Stimulated activated CD4-positive, alpha-beta T cell treated with anti-CD3 and anti-CD28 coated beads, Interleukin-1b, Interleukin-23, amount 100 ng/mL, for 24 hours (primary cell): ENCODE results near the gene COL19A1.

Experiments used
- DNase-seq, 4 experiments: peaks; one replicate each; pipeline ENCODE4 v3.0.0-alpha.2; 2020; ENCODE audit warnings: low read depth in 4 of 4, low spot score in 1 of 4

COL19A1 gene

GRCh38 chr6:70051197-70052124 is 185.1 kb downstream of the COL19A1 start:
- no peak for DNase-seq

GRCh38 chr6:70059039-70059719 is 192.8 kb downstream of the COL19A1 start:
- no peak for DNase-seq

DNA sequence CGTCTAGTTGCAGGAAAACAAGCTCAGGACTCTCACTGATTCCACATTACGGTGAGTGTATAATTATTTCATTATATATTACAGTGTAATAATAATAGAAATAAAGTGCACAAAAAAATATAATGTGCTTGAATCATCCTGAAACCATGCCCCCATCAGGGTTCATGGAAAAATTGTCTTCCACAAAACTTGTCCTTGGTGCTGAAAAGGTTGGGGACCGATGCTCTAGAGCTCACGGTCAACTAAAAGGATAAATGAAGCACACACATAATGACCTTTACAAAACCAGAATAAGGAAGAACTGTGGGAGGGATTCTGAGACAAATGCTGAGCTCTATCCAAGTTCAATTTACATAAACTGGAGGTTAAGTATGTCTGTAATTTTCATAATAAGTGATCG is 194.3 kb downstream of the COL19A1 start:
- DNase-seq = no peak

- DNase-seq = no peak
Measured at GRCh38 chr6:70061546-70061945, 195.2 kb downstream of the COL19A1 start.

DNA sequence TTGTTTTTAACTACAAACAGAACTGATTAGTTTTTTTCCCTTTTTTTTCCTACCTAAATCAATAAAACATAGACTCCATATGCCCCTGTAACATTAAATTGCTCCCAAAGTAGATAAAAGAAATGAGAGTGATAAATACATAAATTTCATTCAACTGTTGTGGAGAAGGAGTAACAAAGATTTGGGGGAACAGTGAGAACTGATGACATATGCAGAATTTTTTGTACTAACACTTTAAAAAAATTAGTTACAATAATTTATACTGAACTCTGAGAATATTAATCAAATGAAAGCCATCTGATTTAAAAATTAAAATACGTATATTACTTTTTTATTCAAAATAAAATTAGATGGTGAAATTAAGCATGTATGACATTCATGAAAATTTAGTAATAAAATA is 195.7 kb downstream of the COL19A1 start:
- no peak for DNase-seq

- no peak for DNase-seq
Measured at GRCh38 chr6:70072540-70073179, 206.3 kb downstream of the COL19A1 start.

- DNase-seq = no peak
Measured at GRCh38 chr6:70073637-70074036, 207.3 kb downstream of the COL19A1 start.

DNA sequence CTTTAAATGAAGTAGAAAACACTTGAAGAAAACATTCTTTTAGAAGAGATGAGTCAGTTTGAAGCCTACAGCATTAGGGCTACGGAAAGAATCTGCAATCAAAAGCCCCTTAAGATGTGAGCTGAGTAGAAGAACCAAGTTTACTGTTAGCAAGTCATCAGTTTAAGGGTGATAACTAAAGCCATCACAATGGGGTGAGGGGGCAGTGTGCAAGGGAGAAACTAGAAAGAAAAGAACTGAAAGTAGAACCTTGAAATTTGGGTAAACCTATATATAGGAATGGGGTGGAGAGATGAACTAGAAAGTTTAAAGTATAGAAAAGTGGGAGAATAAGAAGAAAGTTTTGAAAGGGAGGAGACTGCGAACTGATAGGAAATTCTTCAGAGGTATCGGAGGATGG is 212.9 kb downstream of the COL19A1 start:
- no peak for DNase-seq

DNA sequence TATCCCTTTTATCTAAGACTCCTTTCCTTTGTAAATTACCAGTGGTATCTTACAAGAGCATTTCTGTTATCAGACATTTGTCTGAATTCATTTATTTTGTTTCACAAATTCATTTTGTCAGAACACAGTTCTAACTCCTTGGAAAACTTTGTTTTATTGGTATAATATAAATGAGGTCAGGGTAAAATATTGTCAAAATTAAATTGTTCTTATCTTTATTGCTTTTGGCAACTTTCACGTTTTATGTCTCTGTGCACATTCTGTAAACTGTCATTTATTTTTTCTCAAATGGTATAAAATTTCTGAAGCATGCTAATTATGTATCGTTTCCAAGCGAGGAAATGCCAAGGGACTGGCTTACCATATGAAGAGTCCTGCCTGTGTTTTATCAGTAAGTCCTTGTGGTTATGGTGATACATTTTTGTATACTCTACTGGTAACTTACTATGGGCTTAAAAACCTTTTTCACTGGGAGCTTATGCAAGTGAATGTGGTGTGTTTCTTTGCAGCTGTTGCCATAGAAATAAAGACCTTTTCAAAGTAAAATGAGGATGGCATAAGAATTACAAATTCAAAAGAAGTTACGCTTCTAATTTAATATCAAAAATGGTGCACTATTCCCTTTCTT is 214.2 kb downstream of the COL19A1 start:
- DNase-seq = no peak

DNA sequence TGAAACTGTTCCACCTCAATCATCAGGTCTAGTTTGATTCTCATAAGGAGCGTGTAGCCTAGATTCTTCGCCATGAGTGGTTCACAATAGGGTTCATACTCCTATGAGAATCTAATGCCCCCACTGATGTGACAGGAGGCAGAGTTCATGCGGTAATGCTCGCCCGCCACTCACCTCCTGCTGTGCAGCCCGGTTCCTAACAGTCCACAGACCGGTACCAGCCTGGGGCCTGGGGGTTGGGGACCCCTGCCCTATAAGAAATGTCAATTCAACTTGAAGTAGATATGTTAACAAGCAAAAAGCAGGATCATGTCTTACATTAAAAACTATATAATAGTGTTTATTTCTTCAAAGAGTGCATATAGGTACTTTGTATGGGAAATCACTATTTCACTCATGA is 216.5 kb downstream of the COL19A1 start:
- DNase-seq = no peak

- no peak for DNase-seq
Measured at GRCh38 chr6:70086806-70087205, 220.4 kb downstream of the COL19A1 start.

DNA sequence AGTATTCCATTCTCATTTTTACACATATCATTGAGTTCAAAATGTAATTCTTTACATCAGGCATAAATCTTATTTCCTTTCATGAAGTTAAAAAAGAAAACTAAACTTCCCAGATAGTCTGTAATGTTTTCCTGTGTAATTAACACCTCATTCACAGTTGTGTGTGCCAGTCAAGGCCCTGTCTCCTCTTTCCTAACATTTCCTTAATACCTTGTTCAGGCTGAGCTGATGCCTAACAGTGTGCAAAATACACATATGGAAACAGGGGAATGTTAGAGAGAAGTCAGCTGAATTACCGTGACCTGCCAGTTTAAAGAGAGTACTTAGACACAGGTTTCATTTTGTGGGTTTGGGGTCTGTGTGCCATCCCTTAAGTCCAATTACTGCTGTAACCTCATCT is 227.8 kb downstream of the COL19A1 start:
- DNase-seq = no peak

DNA sequence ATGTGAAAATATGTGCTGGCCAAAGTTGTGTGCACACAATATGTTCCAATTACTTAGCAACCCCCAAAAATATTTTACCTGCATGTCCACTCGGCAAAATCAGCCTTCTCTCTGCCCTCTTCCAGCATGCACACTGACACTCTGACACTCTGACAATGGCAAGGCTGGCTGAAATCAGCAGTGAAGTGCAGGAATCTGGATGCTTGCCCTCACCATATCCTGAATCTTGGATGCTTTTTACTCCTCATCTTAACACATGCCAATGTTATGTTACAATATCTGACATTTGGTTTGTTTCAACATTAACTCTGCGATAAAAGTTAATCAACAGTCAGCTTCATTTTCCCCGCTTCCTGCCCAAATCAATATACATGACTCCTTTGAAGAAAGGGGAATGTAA is 233.4 kb downstream of the COL19A1 start:
- DNase-seq = no peak

DNA sequence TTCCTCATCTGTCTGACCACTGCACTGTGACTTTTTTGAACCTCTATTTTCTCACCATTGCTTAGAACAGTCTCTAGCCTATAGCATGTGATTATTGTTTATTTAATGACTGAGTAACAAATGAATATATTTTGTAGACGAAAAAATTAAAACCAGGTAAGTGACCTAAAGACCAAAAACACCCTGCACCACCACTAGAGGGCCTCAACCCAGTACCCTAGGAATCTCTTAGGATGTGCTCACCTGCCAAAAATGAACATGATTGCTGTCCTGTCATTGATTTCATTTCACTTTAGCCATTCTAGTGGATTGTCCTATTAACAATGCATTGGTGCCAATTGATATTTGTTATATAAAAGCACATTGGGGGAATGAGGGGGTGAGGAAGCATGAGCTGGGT is 237.4 kb downstream of the COL19A1 start:
- DNase-seq = no peak

DNA sequence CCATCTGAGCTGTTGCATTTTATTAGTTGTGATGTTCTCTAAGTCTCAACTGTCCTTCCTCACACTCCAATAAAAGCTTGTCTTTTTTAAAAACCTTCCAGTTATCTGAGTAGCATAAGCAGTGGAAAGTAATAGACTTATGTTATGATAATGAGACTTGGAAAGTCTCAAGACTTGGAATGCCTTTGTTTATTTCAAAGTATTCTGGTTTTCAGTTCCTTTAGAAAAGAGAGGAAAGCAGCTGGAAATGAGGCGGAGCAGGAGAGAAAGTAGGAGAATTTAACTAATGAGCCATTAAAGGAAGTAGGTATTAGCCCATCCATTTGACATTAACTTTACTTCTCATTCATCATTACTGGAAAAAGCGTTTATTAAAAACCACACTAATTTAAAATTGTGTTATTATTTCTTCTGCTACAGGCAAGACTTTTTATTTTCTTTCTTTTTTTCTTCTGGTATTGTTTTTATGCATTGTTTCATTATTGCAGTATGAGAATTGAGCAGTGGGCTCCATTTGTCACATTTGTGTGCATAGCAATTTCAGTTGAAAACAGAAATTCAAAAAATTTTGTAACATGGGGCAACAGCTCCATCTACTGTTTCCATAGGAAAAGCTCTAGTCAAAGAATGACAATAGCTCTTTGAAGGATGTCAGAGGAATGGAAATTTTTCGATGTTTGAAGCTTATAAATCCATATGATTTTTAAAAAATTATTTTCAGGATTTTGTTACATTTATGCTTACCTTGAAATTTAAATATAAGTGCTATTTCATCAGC is 241.7 kb downstream of the COL19A1 start:
- DNase-seq = no peak

DNA sequence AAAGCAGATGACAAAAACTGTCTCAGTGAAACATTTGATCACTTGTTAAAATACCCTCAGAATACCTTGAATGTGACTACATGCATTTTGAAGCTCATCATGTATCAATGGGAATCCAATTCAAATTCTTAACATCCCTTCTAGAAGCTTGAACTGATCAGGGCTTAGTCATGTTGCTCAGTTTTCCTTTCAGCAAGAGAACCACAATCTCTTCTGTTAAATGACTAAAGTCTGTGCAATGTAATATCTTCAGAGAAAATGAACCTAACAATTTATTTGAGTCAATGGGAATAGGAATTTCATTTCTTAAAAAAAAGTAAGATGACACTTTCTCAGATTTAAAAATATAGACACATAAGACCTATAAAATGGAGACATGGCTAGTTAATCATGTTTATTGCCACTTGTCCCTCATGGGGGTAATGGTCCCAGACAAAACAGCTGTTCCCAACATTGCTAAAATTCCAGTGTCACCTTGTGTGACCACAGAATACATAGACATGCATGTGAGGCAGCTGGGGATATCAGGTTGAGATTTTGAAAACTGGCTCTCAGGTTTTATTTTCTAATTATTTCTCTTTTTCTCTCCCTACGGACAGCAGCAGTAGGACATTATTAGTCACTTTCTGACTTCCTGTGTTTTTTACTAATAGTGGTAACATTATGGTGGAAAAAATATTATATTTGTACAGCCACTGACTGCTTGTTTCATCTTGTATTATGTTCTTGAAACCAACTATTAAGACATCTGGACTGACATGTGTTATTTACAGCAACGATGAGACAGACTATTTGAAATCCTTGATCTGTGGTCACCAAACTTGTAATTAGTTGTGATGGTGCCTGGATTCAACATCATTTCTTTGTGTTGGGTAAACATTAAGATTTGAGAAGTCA is 244.0 kb downstream of the COL19A1 start:
- no peak for DNase-seq

DNA sequence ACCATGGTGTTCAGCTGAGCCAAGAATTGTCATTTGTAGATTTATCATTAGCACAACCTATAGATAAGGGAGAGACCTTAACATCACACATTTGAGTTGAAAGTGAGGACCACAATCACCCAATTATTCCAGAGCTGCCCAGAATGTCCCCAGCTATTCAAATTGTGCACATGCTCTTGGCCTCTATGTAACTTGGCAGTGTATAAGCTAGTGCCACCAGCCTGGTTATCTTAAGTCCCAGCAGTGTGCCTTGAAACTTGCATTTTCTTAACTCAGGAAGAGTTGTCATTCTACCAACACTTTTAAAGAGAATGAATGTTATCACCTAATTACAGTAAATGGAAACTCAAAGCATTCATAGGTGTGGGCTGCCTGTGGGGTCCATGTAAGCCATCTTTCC is 245.4 kb downstream of the COL19A1 start:
- no peak for DNase-seq

DNA sequence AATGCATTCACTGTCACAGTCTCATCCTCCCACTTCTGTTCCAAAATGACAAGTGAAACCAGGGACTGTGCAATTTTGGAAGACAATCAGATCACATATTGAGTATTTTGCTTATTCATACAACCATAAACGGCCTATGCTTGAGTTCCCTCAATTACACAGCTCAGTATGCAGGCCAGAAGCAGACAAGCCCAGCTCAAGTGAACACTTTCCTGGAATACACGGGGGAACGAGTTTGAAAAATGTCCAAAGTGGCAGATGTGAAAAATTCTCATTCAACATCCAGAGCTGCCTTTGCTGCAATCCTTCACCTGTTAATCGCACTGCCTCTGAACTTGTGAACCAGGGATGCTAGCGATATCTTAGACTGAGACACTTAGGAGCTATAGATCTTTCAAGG is 246.4 kb downstream of the COL19A1 start:
- DNase-seq = no peak

- no peak for DNase-seq
Measured at GRCh38 chr6:70113171-70113570, 246.8 kb downstream of the COL19A1 start.

DNA sequence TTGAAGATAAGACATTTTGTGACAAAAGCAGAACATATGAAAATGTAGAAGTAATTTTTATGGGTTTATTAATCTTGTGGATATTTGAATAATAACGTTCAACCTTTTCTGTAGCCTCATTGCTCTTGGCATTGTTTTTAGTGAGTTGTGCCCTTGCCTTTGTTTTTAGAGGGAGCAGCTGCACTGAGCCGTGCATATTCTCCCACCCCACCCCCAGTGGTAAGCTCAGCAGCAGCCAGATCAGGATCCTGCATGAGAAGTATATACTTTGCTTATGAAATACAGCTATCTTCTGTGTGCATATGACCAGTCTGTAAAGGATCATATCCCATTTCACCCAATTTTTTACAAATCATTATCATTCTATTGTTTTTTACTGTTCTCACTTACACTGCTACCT is 252.3 kb downstream of the COL19A1 start:
- DNase-seq = no peak
